ENCODE measurements around the gene DDX20. TPM values are rescaled to one million over a fixed set of nuclear protein-coding genes. Genes with fewer than 3 reads are reported as not detected.

Gene DDX20
- total and polyA plus RNA-seq, 2 of the 8 experiments (the other 6 are each of a cell fraction or from before 2014, with no cell fraction given) = 7.5 to 24.7 TPM

GRCh38 chr1:111743679-111744101 lies 12.0 kb upstream of the DDX20 start:
- ChIA-PET POLR2A (ENCODE audit: partially characterized antibody) (interaction anchor here (1.0 to 19.0 kb wide), 2 partner anchors 11 to 22 kb away, joined by 3 to 343 read pairs; no protein-coding TSS in a partner anchor), CTCF (ENCODE audit: partially characterized antibody) (interaction anchor here (0.9 to 42.0 kb wide), 5 partner anchors 1 to 96 kb away, joined by 3 to 1070 read pairs (median 4); partner anchors contain the start of genes DDX20 and INKA2)
- H2BK20ac ChIP-seq (ENCODE audit: low read length) = no peak overlapping the region
- no peak for TF ChIP-seq CTCF (IDR thresholded peaks at IDR 0.05; ENCODE audit: control extremely low read depth in 1 of 3, insufficient read depth in 1 of 3, low read depth in 1 of 3, low read length in 3 of 3)
- TF ChIP-seq FOSL1 (IDR thresholded peaks at IDR 0.05; ENCODE audit: insufficient read depth, low read depth, low read length) = no peak
- 96% methylated on average over 3 of the region's 3 CpGs; no CpG with 5 or more reads in 1 of the 2 experiments for WGBS, 2 experiments (ENCODE audit: extremely low coverage in 1 of 2, insufficient coverage in 1 of 2, insufficient read length in 1 of 2, insufficient replicate concordance in 2 of 2, low coverage in 1 of 2, low lambda C conversion rate in 2 of 2, missing lambda C conversion rate in 1 of 2)
- no peak overlapping the region for H3K4me3 ChIP-seq (ENCODE audit: extremely low read depth in 1 of 4, insufficient read depth in 2 of 4, low read depth in 3 of 4, low read length in 4 of 4)
- H3K27me3 ChIP-seq (replicated peaks in 1 of 4; ENCODE audit: control insufficient read depth in 3 of 4, extremely low read depth in 1 of 4, insufficient read depth in 3 of 4, low read length in 3 of 4) = peaks cover 0 to 6% (median 4%) of the 10 kb centered on the region in 4 experiments; a peak in 3 of 7 replicates
- no peak overlapping the region for H2AK5ac ChIP-seq (ENCODE audit: low read depth, low read length)
- FAIRE-seq (no peak), DNase-seq (ENCODE audit: low read depth in 1 of 2, low spot score in 2 of 2) (no peak)
- H3K36me3 ChIP-seq (ENCODE audit: control insufficient read depth in 2 of 4, insufficient read depth in 4 of 4, low read length in 3 of 4) = no peaks in the 10 kb centered on the region
- H2BK5ac ChIP-seq (ENCODE audit: low read depth, low read length) = no peak overlapping the region
- H2BK12ac ChIP-seq (ENCODE audit: low read depth, low read length) = peak overlapping the region; percentile 72
- H2BK120ac ChIP-seq (replicated peaks; ENCODE audit: low read depth, low read length) = no peak overlapping the region
- no peak overlapping the region for H4K91ac ChIP-seq (replicated peaks; ENCODE audit: insufficient read length, low read length)
- H3K14ac ChIP-seq (ENCODE audit: insufficient read length) = no peak overlapping the region
- H2AFZ ChIP-seq (ENCODE audit: low read length) = no peak overlapping the region
- H3K79me2 ChIP-seq (ENCODE audit: control insufficient read depth in 1 of 2, insufficient read depth in 2 of 2, low read length in 2 of 2) = no peaks in the 10 kb centered on the region
- peaks cover 10% of the 10 kb centered on the region; the same call in 1 of the 2 replicates for H3K23me2 ChIP-seq (ENCODE audit: low read depth, low read length)
- no peak overlapping the region for H3K56ac ChIP-seq (replicated peaks; ENCODE audit: insufficient read length, low read depth, low read length)
- no peak overlapping the region for H3K27ac ChIP-seq (ENCODE audit: low read depth, low read length)
- H4K20me1 ChIP-seq (replicated peaks in 1 of 2; ENCODE audit: control insufficient read depth in 1 of 2, insufficient read depth in 2 of 2, low read length in 2 of 2) = no peaks in the 10 kb centered on the region
- no peak overlapping the region for H4K8ac ChIP-seq (ENCODE audit: extremely low read depth, insufficient read depth, low read length)
- H4K5ac ChIP-seq (ENCODE audit: insufficient read length, low read depth, low read length) = no peak overlapping the region
- H3K4me1 ChIP-seq (replicated peaks in 1 of 4; ENCODE audit: control insufficient read depth in 3 of 4, insufficient read depth in 4 of 4, low read length in 3 of 4) = peaks cover 0 to 3% (median under 1%) of the 10 kb centered on the region in 4 experiments; a peak in 5 of 7 replicates
- no peaks in the 10 kb centered on the region for H3K9me3 ChIP-seq (ENCODE audit: insufficient read depth in 2 of 2, low read depth in 1 of 2, low read length in 1 of 2)
- no peak overlapping the region for H3K4me2 ChIP-seq (ENCODE audit: insufficient read depth in 1 of 2, low read depth in 2 of 2, low read length in 2 of 2)
- no peaks in the 10 kb centered on the region for H3K79me1 ChIP-seq (ENCODE audit: low read depth, low read length)
- no peak overlapping the region for H3K23ac ChIP-seq (ENCODE audit: insufficient read length)
- H3K9ac ChIP-seq (replicated peaks in 1 of 4; ENCODE audit: extremely low read depth in 1 of 4, low read depth in 3 of 4, low read length in 3 of 4) = no peak overlapping the region
- no peak overlapping the region for H3K4ac ChIP-seq (replicated peaks; ENCODE audit: insufficient read length, low read depth, low read length)
- no peak overlapping the region for H3K18ac ChIP-seq (ENCODE audit: extremely low read depth, low read length)
- no peak overlapping the region for H2BK15ac ChIP-seq (ENCODE audit: low read length)
